GM12878 (cell line): ENCODE measurements around the gene BIRC6. TPM values are rescaled to one million over a fixed set of nuclear protein-coding genes. Genes with fewer than 3 reads are reported as not detected.

Source experiments
- ATAC-seq: fragments of 200-7000 bp; cut with Tn5 transposase; 3 replicates; pipeline ENCODE4 v1.9.1; 2020; ENCODE audit warnings: mild to moderate bottlenecking, moderate library complexity
- BruUV-seq: library from RNA; stranded (reverse); fragments of 400-500 nt; replicated peaks from 2 replicates; lab custom pipeline; 2021; lab: Mats Ljungman, UMichigan
- CTCF ChIA-PET: fragments of 300-600 bp; sonication (Branson Sonifier 250); formaldehyde crosslinking; extraction: SDS; loops from one replicate; lab custom pipeline; 2021; ENCODE audit warnings: inconsistent platforms; lab: Yijun Ruan, JAX
- POLR2A ChIA-PET: fragments of 350-600 bp; formaldehyde crosslinking; extraction: SDS; loops from one replicate; lab custom pipeline; 2021; ENCODE audit warnings: inconsistent platforms; lab: Charles Lee
- RAD21 ChIA-PET: fragments of 300-600 bp; sonication (Branson Sonifier 250); formaldehyde crosslinking; loops from one replicate; lab custom pipeline; 2023; ENCODE audit warnings: antibody characterized with exemption; ENCODE audit not compliant: unreplicated experiment; lab: Charles Lee
- SMC1A ChIA-PET: fragments of 300-600 bp; sonication (Branson Sonifier 250); formaldehyde crosslinking; loops from one replicate; lab custom pipeline; 2023; ENCODE audit not compliant: unreplicated experiment, uncharacterized antibody; lab: Charles Lee
- DNase-seq: peaks from one replicate; pipeline ENCODE4 v3.0.0-alpha.2; 2011; ENCODE audit warnings: low read depth, low spot score
- FAIRE-seq: peaks from 3 replicates; lab custom pipeline; 2011; peaks lifted over from hg19 to GRCh38; lab: Jason Lieb, UNC
- H2AFZ ChIP-seq: 2 replicates; pipeline ENCODE4 v1.6.0; 2011; ENCODE audit warnings: low read depth, low read length, control low read depth; ENCODE audit not compliant: control insufficient read depth
- H3K27ac ChIP-seq: 2 replicates; pipeline ENCODE4 v1.5.1; 2011; ENCODE audit warnings: control low read depth; ENCODE audit not compliant: control insufficient read depth, insufficient read depth
- H3K27me3 ChIP-seq, 2 experiments: replicated peaks in 1 of 2; 2 replicates each; pipeline versions ENCODE4 v1.6.0 to v1.6.1; 2011; ENCODE audit warnings: low read length in 1 of 2; ENCODE audit not compliant: control insufficient read depth in 2 of 2, insufficient read depth in 2 of 2
- H3K36me3 ChIP-seq, 2 experiments: 2 replicates each; pipeline ENCODE4 v1.5.1; 2011; ENCODE audit warnings: low read length in 1 of 2; ENCODE audit not compliant: control insufficient read depth in 2 of 2, insufficient read depth in 2 of 2
- H3K4me1 ChIP-seq: 2 replicates; pipeline ENCODE4 v1.6.1; 2011; ENCODE audit warnings: mild to moderate bottlenecking, low read length, moderate library complexity, mixed read lengths; ENCODE audit not compliant: control insufficient read depth, insufficient read depth
- H3K4me2 ChIP-seq: 2 replicates; pipeline ENCODE4 v1.6.0; 2011; ENCODE audit warnings: control low read depth; ENCODE audit not compliant: control insufficient read depth, insufficient read depth
- H3K4me3 ChIP-seq: fragments of 200-600 bp; sonication (generic); 2 replicates; pipeline ENCODE4 v1.5.1; 2016
- H3K79me2 ChIP-seq: 2 replicates; pipeline ENCODE4 v1.6.0; 2011; ENCODE audit warnings: low read length; ENCODE audit not compliant: control insufficient read depth, insufficient read depth
- H3K9ac ChIP-seq: 2 replicates; pipeline ENCODE4 v1.8.0; 2011; ENCODE audit warnings: low read length, control low read depth, mixed read lengths; ENCODE audit not compliant: control insufficient read depth, insufficient read depth
- H3K9me3 ChIP-seq: replicated peaks from 3 replicates; pipeline ENCODE4 v1.5.1; 2011; ENCODE audit warnings: mild to moderate bottlenecking, low read length; ENCODE audit not compliant: control insufficient read depth, insufficient read depth
- H4K20me1 ChIP-seq: 2 replicates; pipeline ENCODE4 v1.6.0; 2011; ENCODE audit not compliant: control insufficient read depth, insufficient read depth
- BCL11A ChIP-seq: IDR thresholded peaks from 2 replicates; pipeline ENCODE4 v1.6.1; 2011; ENCODE audit warnings: low read depth, low read length
- CBX3 ChIP-seq: fragments of 200-600 bp; sonication (generic); IDR thresholded peaks from 2 replicates; pipeline ENCODE4 v1.6.1; 2016; ENCODE audit warnings: low read depth, borderline replicate concordance
- CEBPB ChIP-seq, 2 experiments: fragments of 150-350 bp in 1 of 2; IDR thresholded peaks; 2 replicates each; pipeline ENCODE4 v1.6.1; 2012 to 2014; ENCODE audit warnings: low read depth in 2 of 2, low read length in 2 of 2, borderline replicate concordance in 1 of 2, inconsistent platforms in 1 of 2
- CREB1 ChIP-seq: IDR thresholded peaks from 2 replicates; pipeline ENCODE4 v1.6.1; 2012; ENCODE audit warnings: low read depth, mild to moderate bottlenecking, inconsistent platforms
- GABPA ChIP-seq: IDR thresholded peaks from 2 replicates; pipeline ENCODE4 v1.6.1; 2014; ENCODE audit warnings: antibody characterized with exemption, low read depth, mild to moderate bottlenecking, inconsistent platforms
- HDAC6 ChIP-seq: fragments of 200-600 bp; sonication (generic); IDR thresholded peaks from one replicate; pipeline ENCODE4 v1.8.0; 2017; ENCODE audit warnings: antibody characterized with exemption; ENCODE audit not compliant: unreplicated experiment
- IKZF1 ChIP-seq: fragments of 450-650 bp; conservative IDR thresholded peaks from 2 replicates; pipeline ENCODE4 v1.6.1; 2017; ENCODE audit warnings: antibody characterized with exemption, mild to moderate bottlenecking
- IRF3 ChIP-seq: fragments of 450-650 bp; IDR thresholded peaks from 2 replicates; pipeline ENCODE4 v1.6.1; 2014; ENCODE audit warnings: mild to moderate bottlenecking
- IRF5 ChIP-seq: fragments of 450-650 bp; IDR thresholded peaks from 2 replicates; pipeline ENCODE4 v1.6.1; 2017; ENCODE audit warnings: borderline replicate concordance
- MEF2B ChIP-seq: fragments of 450-650 bp; IDR thresholded peaks from 2 replicates; pipeline ENCODE4 v1.6.1; 2018; ENCODE audit warnings: mild to moderate bottlenecking, moderate library complexity; ENCODE audit not compliant: partially characterized antibody, poor library complexity, severe bottlenecking
- NFYA ChIP-seq: IDR thresholded peaks from 2 replicates; pipeline ENCODE4 v1.6.1; 2011; ENCODE audit warnings: low read depth, mild to moderate bottlenecking, low read length, improper control_type of control experiment, borderline replicate concordance
- PAX5 ChIP-seq: IDR thresholded peaks from 2 replicates; pipeline ENCODE4 v1.6.1; 2011; ENCODE audit warnings: low read depth, low read length, borderline replicate concordance
- SMAD1 ChIP-seq: fragments of 450-650 bp; IDR thresholded peaks from 2 replicates; pipeline ENCODE4 v1.6.1; 2018; ENCODE audit warnings: mild to moderate bottlenecking, low read depth; ENCODE audit not compliant: partially characterized antibody
- ZZZ3 ChIP-seq: IDR thresholded peaks from 2 replicates; pipeline ENCODE4 v1.6.1; 2011; ENCODE audit warnings: low read depth; ENCODE audit not compliant: control insufficient read depth, insufficient read length
- WGBS: methylation state at CpG from one replicate; pipeline ENCODE4 v1.1.6; 2016; ENCODE audit warnings: low lambda C conversion rate; ENCODE audit not compliant: insufficient replicate concordance, insufficient coverage; ENCODE audit errors: missing lambda C conversion rate; 5-methylcytosine and 5-hydroxymethylcytosine counted together
- in situ Hi-C: fragments of 300-500 bp; cut with MboI; formaldehyde crosslinking; loops from 9 replicates; pipeline ENCODE4 v1.14.3; 2018; ENCODE audit warnings: mixed read lengths
- intact Hi-C: fragments of 100-400 bp; cut with micrococcal nuclease; formaldehyde crosslinking; loops from one replicate; pipeline ENCODE4 v1.14.2; 2022; ENCODE audit not compliant: unreplicated experiment
- polyA plus RNA-seq, 11 experiments: library from polyadenylated mRNA; depleted of rRNA in 4 of 11; unstranded in 6 of 11; stranded (reverse) in 5 of 11; fragments of >200 nt; fragmentation: Nextera tagmentation in 4 of 11; fragmentation: Illumina TruSeq in 1 of 11; extraction: Ambion mirVana in 4 of 11; extraction: Trizol in 1 of 11; gene quantifications; 1 replicate in 1 of 11; 2 replicates in 10 of 11; pipeline versions ENCODE4 v1.2.1 to v1.2.3, GENCODE V29; 2011 to 2016; ENCODE audit warnings: inconsistent platforms in 2 of 11, missing spikeins in 2 of 11, low read depth in 1 of 11
- total RNA-seq, 4 experiments: library from RNA; depleted of rRNA in 3 of 4; stranded (reverse); fragments of >200 nt in 3 of 4; fragmentation: Illumina TruSeq in 1 of 4; extraction: Trizol in 1 of 4; gene quantifications; 2 replicates each; pipeline versions ENCODE4 v1.2.1 to v1.2.3, GENCODE V29; 2013 to 2021
- TF ChIP-seq, protein P1 (sequence below): IDR thresholded peaks from 2 replicates; pipeline ENCODE4 v1.6.1; 2011; ENCODE audit warnings: mild to moderate bottlenecking, low read depth, low read length, moderate library complexity; ENCODE audit not compliant: insufficient replicate concordance

Gene BIRC6
- total and polyA plus RNA-seq, 10 of the 15 experiments (the other 5 are each of a cell fraction or from before 2014, with no cell fraction given), result 18.8 to 118 (median 55.0) TPM

DNA sequence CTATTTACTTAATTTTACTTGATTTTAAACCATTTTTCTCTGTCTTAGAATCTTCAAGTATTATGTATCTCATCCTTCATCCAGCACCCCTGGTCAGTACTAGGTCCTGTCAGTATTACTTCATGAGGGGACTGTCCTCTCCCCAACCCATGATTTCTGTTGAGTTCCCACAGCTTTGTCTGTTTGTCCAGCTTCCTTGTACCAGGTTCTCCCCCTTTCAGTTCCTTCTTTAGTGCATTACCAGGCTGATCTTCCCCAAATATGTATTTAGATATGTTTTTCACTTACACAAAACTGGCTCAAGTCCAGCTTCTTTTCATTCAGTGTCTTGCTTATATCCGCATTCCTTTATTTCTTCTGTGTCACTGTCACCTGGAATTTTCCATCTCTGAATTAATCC lies 257.3 kb downstream of the BIRC6 start:
- H4K20me1 ChIP-seq, result no peaks in the 10 kb centered on the region
- H3K4me2 ChIP-seq, result no peak overlapping the region
- no peaks in the 10 kb centered on the region for H3K4me1 ChIP-seq
- no peak for TF ChIP-seq CBX3
- TF ChIP-seq ZZZ3, result no peak
- no peak for TF ChIP-seq MEF2B
- no peak for TF ChIP-seq HDAC6
- TF ChIP-seq IKZF1, result no peak
- TF ChIP-seq NFYA, result no peak
- no peak for TF ChIP-seq PAX5
- H3K79me2 ChIP-seq, result no peaks in the 10 kb centered on the region
- H3K36me3 ChIP-seq, result peaks cover 3 to 26% of the 10 kb centered on the region in 2 experiments
- H3K9me3 ChIP-seq, result no peaks in the 10 kb centered on the region
- H3K9ac ChIP-seq, result no peak overlapping the region
- no peak overlapping the region for H3K27ac ChIP-seq
- FAIRE-seq, result no peak
- ChIA-PET SMC1A (interaction anchor here (0.5 to 1.6 kb wide), 4 partner anchors 14 to 858 kb away, joined by 3 to 5 read pairs (median 3); no protein-coding TSS in a partner anchor), RAD21 (no interaction called here), POLR2A (no interaction called here), CTCF (interaction anchor here (0.7 kb wide), 1 partner anchor 44 kb away, joined by 3 read pairs; no protein-coding TSS in a partner anchor)
- no peak overlapping the region for H2AFZ ChIP-seq
- in situ Hi-C loops (no loop called here), intact Hi-C loops (no loop called here)
- WGBS, result 100% methylated on average over 1 of the region's 1 CpG
- BruUV-seq, result no TSS peak
- no peak overlapping the region for H3K4me3 ChIP-seq
- H3K27me3 ChIP-seq, result no peaks in the 10 kb centered on the region
- no peak for DNase-seq
- ATAC-seq, result no peak

DNA sequence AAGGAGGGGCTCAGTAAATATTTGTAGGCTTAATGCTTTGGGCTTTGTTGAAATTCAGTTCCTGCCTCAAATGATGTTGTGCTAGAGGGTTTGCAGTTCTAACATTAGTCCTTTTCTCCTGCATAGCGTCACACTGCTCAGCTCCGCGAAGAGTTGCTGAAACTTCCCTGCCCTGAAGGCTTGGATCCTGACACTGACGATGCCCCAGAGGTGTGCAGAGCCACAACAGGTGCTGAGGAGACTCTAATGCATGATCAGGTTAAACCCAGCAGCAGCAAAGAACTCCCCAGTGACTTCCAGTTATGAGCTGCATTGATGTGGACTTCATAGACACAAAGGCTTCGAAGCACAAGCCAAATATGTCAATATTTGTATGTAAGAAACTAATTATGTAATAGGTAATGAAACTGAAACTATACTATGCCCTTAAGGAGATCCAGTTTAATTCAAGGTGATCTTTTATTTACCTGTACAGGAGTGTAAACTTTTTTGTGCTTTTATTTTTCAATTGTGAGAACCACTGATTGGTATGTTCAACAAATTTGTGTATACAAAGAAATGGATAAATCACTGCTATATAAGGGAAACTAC lies 260.9 kb downstream of the BIRC6 start:
- Histone ChIP-seq H3K4me1 (no peaks in the 10 kb centered on the region), H3K36me3 (peaks cover 2 to 29% of the 10 kb centered on the region in 2 experiments), H2AFZ (no peak overlapping the region), H3K27ac (no peak overlapping the region), H3K4me3 (no peak overlapping the region), H3K9me3 (no peaks in the 10 kb centered on the region), H4K20me1 (no peaks in the 10 kb centered on the region), H3K9ac (no peak overlapping the region), H3K4me2 (no peak overlapping the region), H3K79me2 (no peaks in the 10 kb centered on the region), H3K27me3 (no peaks in the 10 kb centered on the region)
- in situ Hi-C loops, result no loop called here
- no TSS peak for BruUV-seq
- ChIA-PET SMC1A (no interaction called here), RAD21 (no interaction called here), POLR2A (no interaction called here), CTCF (no interaction called here)
- intact Hi-C loops, result no loop called here
- FAIRE-seq (no peak), ATAC-seq (no peak), DNase-seq (no peak)
- WGBS, result 85% methylated on average over 5 of the region's 5 CpGs
- TF ChIP-seq BCL11A (no peak), CEBPB (IDR thresholded peaks at IDR 0.05; ENCODE audit: borderline replicate concordance in 1 of 2, low read depth in 2 of 2, low read length in 2 of 2) (no peak), IRF3 (no peak), SMAD1 (no peak), CREB1 (no peak), GABPA (no peak), IRF5 (no peak)
- TF ChIP-seq, protein P1, sequence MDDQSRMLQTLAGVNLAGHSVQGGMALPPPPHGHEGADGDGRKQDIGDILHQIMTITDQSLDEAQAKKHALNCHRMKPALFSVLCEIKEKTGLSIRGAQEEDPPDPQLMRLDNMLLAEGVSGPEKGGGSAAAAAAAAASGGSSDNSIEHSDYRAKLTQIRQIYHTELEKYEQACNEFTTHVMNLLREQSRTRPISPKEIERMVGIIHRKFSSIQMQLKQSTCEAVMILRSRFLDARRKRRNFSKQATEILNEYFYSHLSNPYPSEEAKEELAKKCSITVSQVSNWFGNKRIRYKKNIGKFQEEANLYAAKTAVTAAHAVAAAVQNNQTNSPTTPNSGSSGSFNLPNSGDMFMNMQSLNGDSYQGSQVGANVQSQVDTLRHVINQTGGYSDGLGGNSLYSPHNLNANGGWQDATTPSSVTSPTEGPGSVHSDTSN, result no peak
